GM21423 (cell line): ENCODE measurements around the gene SPAG9.

Experiments used
- ATAC-seq: cut with Tn5 transposase; IDR thresholded peaks from one replicate; pipeline ENCODE4 v1.9.1; 2021; ENCODE audit warnings: mild to moderate bottlenecking, moderate library complexity; ENCODE audit not compliant: unreplicated experiment

The SPAG9 gene, protein sequence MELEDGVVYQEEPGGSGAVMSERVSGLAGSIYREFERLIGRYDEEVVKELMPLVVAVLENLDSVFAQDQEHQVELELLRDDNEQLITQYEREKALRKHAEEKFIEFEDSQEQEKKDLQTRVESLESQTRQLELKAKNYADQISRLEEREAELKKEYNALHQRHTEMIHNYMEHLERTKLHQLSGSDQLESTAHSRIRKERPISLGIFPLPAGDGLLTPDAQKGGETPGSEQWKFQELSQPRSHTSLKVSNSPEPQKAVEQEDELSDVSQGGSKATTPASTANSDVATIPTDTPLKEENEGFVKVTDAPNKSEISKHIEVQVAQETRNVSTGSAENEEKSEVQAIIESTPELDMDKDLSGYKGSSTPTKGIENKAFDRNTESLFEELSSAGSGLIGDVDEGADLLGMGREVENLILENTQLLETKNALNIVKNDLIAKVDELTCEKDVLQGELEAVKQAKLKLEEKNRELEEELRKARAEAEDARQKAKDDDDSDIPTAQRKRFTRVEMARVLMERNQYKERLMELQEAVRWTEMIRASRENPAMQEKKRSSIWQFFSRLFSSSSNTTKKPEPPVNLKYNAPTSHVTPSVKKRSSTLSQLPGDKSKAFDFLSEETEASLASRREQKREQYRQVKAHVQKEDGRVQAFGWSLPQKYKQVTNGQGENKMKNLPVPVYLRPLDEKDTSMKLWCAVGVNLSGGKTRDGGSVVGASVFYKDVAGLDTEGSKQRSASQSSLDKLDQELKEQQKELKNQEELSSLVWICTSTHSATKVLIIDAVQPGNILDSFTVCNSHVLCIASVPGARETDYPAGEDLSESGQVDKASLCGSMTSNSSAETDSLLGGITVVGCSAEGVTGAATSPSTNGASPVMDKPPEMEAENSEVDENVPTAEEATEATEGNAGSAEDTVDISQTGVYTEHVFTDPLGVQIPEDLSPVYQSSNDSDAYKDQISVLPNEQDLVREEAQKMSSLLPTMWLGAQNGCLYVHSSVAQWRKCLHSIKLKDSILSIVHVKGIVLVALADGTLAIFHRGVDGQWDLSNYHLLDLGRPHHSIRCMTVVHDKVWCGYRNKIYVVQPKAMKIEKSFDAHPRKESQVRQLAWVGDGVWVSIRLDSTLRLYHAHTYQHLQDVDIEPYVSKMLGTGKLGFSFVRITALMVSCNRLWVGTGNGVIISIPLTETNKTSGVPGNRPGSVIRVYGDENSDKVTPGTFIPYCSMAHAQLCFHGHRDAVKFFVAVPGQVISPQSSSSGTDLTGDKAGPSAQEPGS (N-terminal part only)

DNA sequence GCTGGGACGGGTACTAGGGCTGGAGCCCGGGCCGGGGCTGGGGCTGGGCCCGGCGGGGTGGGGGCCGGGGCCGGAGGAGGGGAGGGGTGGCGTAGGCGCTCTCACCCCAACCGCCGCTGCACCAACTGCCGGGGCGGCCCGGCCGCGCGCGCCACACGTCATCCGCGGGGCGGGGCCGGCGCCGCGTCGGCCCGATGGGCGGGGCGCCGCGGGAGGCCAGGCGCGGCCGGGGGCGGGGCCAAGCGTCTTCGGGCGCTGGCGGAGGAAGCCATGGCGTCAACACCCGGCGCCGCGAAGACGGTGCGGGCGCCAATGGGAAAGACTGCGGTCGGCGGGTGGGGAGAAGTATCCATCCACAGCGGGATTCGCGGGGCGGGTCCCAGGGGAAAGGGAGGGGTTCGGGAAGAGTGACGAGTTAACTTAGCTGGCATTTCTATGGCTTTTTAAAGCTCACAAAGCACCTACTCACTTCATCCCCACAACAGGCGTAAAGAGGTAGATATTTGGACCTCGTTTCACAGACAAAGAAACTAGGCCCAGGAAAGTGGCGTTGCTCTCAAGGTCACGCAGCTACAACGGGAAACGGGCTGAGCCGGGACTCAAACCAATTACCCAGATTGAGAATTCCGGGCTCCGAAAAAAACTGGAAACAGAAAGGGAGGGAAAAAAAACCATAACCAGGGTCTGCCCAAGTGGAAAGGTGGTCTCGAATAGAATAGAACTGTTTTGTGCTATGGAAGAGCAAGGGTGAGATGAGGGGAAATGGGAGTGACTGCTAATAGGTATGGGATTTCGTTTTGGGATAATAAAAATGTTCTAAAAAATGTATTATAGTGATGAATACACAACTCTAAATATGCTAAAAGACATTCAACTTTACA lies at the start of gene SPAG9:
Gene SPAG9 (minus strand): TSS at position 130 of the 881 bp plus-strand sequence. CDS start 212 bp downstream, outside the sequence.
- peak; percentile 71 for ATAC-seq

- no peak for ATAC-seq
Observed at GRCh38 chr17:51169340-51169739, 48.7 kb upstream of the SPAG9 start.

GRCh38 chr17:51166987-51167931 lies 46.6 kb upstream of the SPAG9 start:
- peak; percentile 42 for ATAC-seq

DNA sequence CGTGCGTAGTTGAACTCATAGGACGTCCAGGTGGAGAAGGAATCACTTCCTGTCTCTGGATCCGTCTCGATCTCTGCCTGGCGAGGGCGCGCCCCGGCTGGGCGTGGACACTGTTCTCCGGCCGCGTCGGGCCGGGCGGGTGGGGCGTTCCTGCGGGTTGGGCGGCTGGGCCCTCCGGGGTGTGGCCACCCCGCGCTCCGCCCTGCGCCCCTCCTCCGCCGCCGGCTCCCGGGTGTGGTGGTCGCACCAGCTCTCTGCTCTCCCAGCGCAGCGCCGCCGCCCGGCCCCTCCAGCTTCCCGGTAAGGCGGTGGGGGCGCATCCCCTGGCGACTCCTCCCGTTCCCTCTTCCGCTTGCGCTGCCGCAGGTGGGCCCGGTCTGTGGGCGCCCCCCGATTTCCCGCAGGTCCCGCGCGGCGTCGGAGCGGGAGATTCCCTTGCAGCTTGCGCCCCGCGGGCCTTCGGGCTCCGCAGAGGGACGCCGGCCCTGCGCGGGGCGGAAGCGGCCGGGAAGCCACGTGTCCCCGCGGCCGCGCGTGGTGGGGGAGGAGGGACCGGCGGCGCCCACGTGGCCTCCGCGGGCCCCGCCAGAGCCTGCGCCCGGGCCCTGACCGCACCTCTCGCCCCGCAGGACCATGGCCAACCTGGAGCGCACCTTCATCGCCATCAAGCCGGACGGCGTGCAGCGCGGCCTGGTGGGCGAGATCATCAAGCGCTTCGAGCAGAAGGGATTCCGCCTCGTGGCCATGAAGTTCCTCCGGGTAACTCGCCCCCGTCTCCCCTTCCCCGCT lies 45.7 kb upstream of the SPAG9 start, which contains the start of gene NME2:
Gene NME2 (plus strand): TSS at position 214 of the 789 bp plus-strand sequence. CDS start 420 bp downstream, at position 634.
- peak; percentile 86 for ATAC-seq

- ATAC-seq, result peak; percentile 6
Observed at GRCh38 chr17:51165680-51166197, 45.1 kb upstream of the SPAG9 start.

GRCh38 chr17:51164911-51165679 lies 44.4 kb upstream of the SPAG9 start:
- ATAC-seq, result no peak

GRCh38 chr17:51161541-51161940 lies 40.9 kb upstream of the SPAG9 start:
- ATAC-seq, result no peak

- no peak for ATAC-seq
Observed at GRCh38 chr17:51159604-51160003, 38.9 kb upstream of the SPAG9 start.

GRCh38 chr17:51155416-51155815 lies 34.7 kb upstream of the SPAG9 start:
- ATAC-seq, result no peak

- ATAC-seq, result no peak
Observed at GRCh38 chr17:51154176-51154575, 33.5 kb upstream of the SPAG9 start.

GRCh38 chr17:51153210-51154072 lies 32.8 kb upstream of the SPAG9 start, which contains the start of gene NME1:
Gene NME1, plus strand, starts transcription at chr17:51153559. Its CDS starts 2,096 bp downstream, at chr17:51155655.
- peak; percentile 91 for ATAC-seq

GRCh38 chr17:51152766-51153209 lies 32.1 kb upstream of the SPAG9 start:
- peak; percentile 6 for ATAC-seq

DNA sequence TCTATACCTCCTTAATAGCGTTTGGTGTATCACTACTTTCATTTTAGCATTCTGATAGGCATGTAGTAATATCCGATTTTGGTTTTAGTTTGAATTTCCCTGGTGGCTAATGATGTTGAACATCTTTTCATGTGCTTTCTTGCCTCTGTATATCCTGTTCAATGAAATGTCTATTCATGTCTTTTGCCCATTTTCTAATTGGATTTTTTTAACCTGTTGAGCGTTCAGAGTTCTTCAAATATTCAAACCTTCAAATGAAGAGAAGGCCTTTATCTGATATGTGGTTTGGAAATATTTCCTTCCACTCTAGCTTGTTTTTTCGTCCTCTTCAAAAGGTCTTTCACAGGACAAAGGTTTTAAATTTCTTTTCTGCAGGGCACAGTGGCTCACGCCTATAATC lies 30.3 kb upstream of the SPAG9 start:
- ATAC-seq, result no peak

GRCh38 chr17:51149163-51149562 lies 28.5 kb upstream of the SPAG9 start:
- no peak for ATAC-seq

- no peak for ATAC-seq
Observed at GRCh38 chr17:51147650-51148049, 27.0 kb upstream of the SPAG9 start.
